Neural cell (in vitro differentiated cells): Measurements from ENCODE around the gene UGCG. TPM values are rescaled to one million over a fixed set of nuclear protein-coding genes. Genes with fewer than 3 reads are reported as not detected.

Source experiments
- H2AFZ ChIP-seq: fragments of 200-600, 300-800 bp; sonication (generic), shearing (Covaris generic); 2 replicates; pipeline ENCODE4 v1.6.0; 2014; ENCODE audit warnings: low read depth, mild to moderate bottlenecking, antibody characterized with exemption, low read length, moderate library complexity
- H3F3A ChIP-seq: fragments of 200-600 bp; shearing (Covaris generic); 2 replicates; pipeline ENCODE4 v1.6.1; 2016; ENCODE audit warnings: mild to moderate bottlenecking, moderate library complexity, mixed read lengths, antibody characterized with exemption, low read length; ENCODE audit not compliant: insufficient read depth, poor library complexity, severe bottlenecking
- H3K27ac ChIP-seq: fragments of 200-600, 300-800 bp; sonication (generic), shearing (Covaris generic); 2 replicates; pipeline ENCODE4 v1.5.1; 2014; ENCODE audit warnings: mild to moderate bottlenecking, low read length, moderate library complexity
- H3K27me3 ChIP-seq: fragments of 300-800, 200-600 bp; sonication (generic), shearing (Covaris generic); 2 replicates; pipeline ENCODE4 v1.6.0; 2014; ENCODE audit warnings: mild to moderate bottlenecking, low read depth, low read length, moderate library complexity; ENCODE audit not compliant: insufficient read depth
- H3K36me3 ChIP-seq: fragments of 300-800, 200-600 bp; sonication (generic), shearing (Covaris generic); 2 replicates; pipeline ENCODE4 v1.5.1; 2014; ENCODE audit warnings: mild to moderate bottlenecking, antibody characterized with exemption, low read length, moderate library complexity; ENCODE audit not compliant: insufficient read depth
- H3K4me2 ChIP-seq: fragments of 300-800, 200-600 bp; sonication (generic), shearing (Covaris generic); 2 replicates; pipeline ENCODE4 v1.6.0; 2014; ENCODE audit warnings: mild to moderate bottlenecking, low read length
- H3K4me3 ChIP-seq: fragments of 300-800, 200-600 bp; sonication (generic), shearing (Covaris generic); 2 replicates; pipeline ENCODE4 v1.5.1; 2014; ENCODE audit warnings: mild to moderate bottlenecking, low read length, moderate library complexity
- H3K79me2 ChIP-seq: fragments of 200-600 bp; shearing (Covaris generic); replicated peaks from 2 replicates; pipeline ENCODE4 v1.6.0; 2014; ENCODE audit warnings: mild to moderate bottlenecking, low read length, moderate library complexity; ENCODE audit not compliant: insufficient read depth
- H3K9ac ChIP-seq: fragments of 300-800, 200-600 bp; sonication (generic), shearing (Covaris generic); 2 replicates; pipeline ENCODE4 v1.6.1; 2016; ENCODE audit warnings: mild to moderate bottlenecking, low read length, mixed read lengths
- H3K9me2 ChIP-seq: fragments of 200-600 bp; shearing (Covaris generic); 2 replicates; pipeline ENCODE4 v1.6.1; 2016; ENCODE audit warnings: mild to moderate bottlenecking, low read length, mixed read lengths; ENCODE audit not compliant: insufficient read depth
- H3K9me3 ChIP-seq: fragments of 200-600, 300-800 bp; sonication (generic), shearing (Covaris generic); 2 replicates; pipeline ENCODE4 v1.6.1; 2016; ENCODE audit warnings: mild to moderate bottlenecking, mixed run types, low read length, moderate library complexity, mixed read lengths
- H4K20me1 ChIP-seq: fragments of 200-600 bp; shearing (Covaris generic); 2 replicates; pipeline ENCODE4 v1.6.1; 2016; ENCODE audit warnings: mild to moderate bottlenecking, mixed run types; ENCODE audit not compliant: insufficient read depth
- EP300 ChIP-seq: fragments of 450-650 bp; conservative IDR thresholded peaks from 2 replicates; pipeline ENCODE4 v1.6.1; 2014; ENCODE audit warnings: antibody characterized with exemption, mild to moderate bottlenecking, moderate library complexity; ENCODE audit not compliant: poor library complexity, severe bottlenecking
- EZH2 ChIP-seq: fragments of 200-600, 300-800 bp; shearing (Covaris generic), sonication (generic); IDR thresholded peaks from 2 replicates; pipeline ENCODE4 v1.6.1; 2014; ENCODE audit warnings: antibody characterized with exemption, low read length, borderline replicate concordance, mild to moderate bottlenecking; ENCODE audit not compliant: insufficient read depth, poor library complexity, severe bottlenecking
- MXI1 ChIP-seq: fragments of 450-650 bp; conservative IDR thresholded peaks from 2 replicates; pipeline ENCODE4 v1.6.1; 2014; ENCODE audit warnings: antibody characterized with exemption, mild to moderate bottlenecking; ENCODE audit not compliant: poor library complexity, severe bottlenecking
- POLR2AphosphoS5 ChIP-seq: IDR thresholded peaks from 2 replicates; pipeline ENCODE4 v1.6.1; 2012
- RAD21 ChIP-seq: fragments of 450-650 bp; conservative IDR thresholded peaks from 2 replicates; pipeline ENCODE4 v1.6.1; 2014; ENCODE audit warnings: antibody characterized with exemption, mild to moderate bottlenecking, moderate library complexity
- SMC3 ChIP-seq: fragments of 450-650 bp; conservative IDR thresholded peaks from 2 replicates; pipeline ENCODE4 v1.6.1; 2014; ENCODE audit warnings: antibody characterized with exemption, mild to moderate bottlenecking, moderate library complexity; ENCODE audit not compliant: poor library complexity
- TAF1 ChIP-seq: IDR thresholded peaks from 2 replicates; pipeline ENCODE4 v1.6.1; 2012; ENCODE audit warnings: low read depth
- polyA plus RNA-seq: library from polyadenylated mRNA; depleted of rRNA; stranded (reverse); fragments of >200 nt; gene quantifications from 2 replicates; pipeline ENCODE4 v1.2.3, GENCODE V29; 2014
- TF ChIP-seq, protein P1 (sequence below): IDR thresholded peaks from 2 replicates; pipeline ENCODE4 v1.6.1; 2012; ENCODE audit warnings: borderline replicate concordance
- TF ChIP-seq, protein P2 (sequence below): fragments of 450-650 bp; IDR thresholded peaks from 2 replicates; pipeline ENCODE4 v1.5.1; 2014; ENCODE audit warnings: antibody characterized with exemption, mild to moderate bottlenecking, moderate library complexity; ENCODE audit not compliant: poor library complexity, severe bottlenecking

The UGCG gene
- polyA plus RNA-seq, 1 donor from 2014 or later, result 93.6 TPM

DNA sequence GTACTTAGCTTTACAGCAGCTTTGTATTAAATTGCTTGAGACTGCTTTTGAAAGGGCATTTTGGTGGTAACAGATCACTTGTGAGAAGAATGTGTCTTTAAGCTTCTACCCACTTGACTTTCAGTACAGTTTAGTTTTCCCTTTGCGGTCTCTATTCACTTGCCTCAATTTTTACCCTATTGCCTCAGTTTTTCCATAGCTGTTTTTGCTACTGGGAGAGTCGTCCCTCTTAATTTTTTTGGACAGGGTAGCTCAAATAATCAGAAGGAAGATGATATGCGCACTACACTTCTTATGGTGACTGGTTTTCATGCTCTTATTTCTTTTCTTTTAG lies 18.8 kb downstream of the UGCG start:
- Histone ChIP-seq H3K9me2 (no peaks in the 10 kb centered on the region), H4K20me1 (no peaks in the 10 kb centered on the region)

DNA sequence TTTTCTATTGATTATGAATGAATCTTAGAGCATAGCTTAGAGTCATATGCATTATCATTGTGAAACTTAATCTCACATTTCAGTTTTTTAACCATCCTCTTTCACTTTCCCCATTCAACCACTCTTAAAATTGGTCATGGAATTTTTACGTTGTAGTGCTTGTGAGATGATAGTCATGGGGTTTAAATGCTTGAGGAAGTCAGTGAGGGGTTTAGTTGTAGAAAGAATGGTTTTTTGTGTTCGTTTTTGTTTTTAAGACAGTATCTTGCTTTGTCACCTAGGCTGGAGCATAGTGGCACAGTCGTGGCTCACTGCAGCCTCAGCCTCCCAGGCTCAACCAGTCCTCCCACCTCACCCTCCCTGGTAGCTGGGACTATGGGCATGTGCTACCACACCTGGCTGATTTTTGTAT lies 19.6 kb downstream of the UGCG start:
- Histone ChIP-seq H3K27me3 (no peaks in the 10 kb centered on the region), H4K20me1 (no peaks in the 10 kb centered on the region), H2AFZ (no peak overlapping the region), H3K4me3 (no peak overlapping the region), H3K27ac (no peak overlapping the region), H3K9ac (no peak overlapping the region), H3F3A (no peaks in the 10 kb centered on the region), H3K4me2 (no peak overlapping the region), H3K9me2 (no peaks in the 10 kb centered on the region), H3K9me3 (peaks cover 3% of the 10 kb centered on the region), H3K36me3 (no peaks in the 10 kb centered on the region), H3K79me2 (peaks cover 20% of the 10 kb centered on the region)
- TF ChIP-seq EP300, result no peak
- no peak for TF ChIP-seq EZH2
- TF ChIP-seq RAD21, result no peak
- no peak for TF ChIP-seq MXI1
- TF ChIP-seq TAF1, result no peak
- TF ChIP-seq POLR2AphosphoS5, result no peak
- TF ChIP-seq SMC3, result no peak
- TF ChIP-seq, protein P1, sequence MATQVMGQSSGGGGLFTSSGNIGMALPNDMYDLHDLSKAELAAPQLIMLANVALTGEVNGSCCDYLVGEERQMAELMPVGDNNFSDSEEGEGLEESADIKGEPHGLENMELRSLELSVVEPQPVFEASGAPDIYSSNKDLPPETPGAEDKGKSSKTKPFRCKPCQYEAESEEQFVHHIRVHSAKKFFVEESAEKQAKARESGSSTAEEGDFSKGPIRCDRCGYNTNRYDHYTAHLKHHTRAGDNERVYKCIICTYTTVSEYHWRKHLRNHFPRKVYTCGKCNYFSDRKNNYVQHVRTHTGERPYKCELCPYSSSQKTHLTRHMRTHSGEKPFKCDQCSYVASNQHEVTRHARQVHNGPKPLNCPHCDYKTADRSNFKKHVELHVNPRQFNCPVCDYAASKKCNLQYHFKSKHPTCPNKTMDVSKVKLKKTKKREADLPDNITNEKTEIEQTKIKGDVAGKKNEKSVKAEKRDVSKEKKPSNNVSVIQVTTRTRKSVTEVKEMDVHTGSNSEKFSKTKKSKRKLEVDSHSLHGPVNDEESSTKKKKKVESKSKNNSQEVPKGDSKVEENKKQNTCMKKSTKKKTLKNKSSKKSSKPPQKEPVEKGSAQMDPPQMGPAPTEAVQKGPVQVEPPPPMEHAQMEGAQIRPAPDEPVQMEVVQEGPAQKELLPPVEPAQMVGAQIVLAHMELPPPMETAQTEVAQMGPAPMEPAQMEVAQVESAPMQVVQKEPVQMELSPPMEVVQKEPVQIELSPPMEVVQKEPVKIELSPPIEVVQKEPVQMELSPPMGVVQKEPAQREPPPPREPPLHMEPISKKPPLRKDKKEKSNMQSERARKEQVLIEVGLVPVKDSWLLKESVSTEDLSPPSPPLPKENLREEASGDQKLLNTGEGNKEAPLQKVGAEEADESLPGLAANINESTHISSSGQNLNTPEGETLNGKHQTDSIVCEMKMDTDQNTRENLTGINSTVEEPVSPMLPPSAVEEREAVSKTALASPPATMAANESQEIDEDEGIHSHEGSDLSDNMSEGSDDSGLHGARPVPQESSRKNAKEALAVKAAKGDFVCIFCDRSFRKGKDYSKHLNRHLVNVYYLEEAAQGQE, result no peak
- TF ChIP-seq, protein P2, sequence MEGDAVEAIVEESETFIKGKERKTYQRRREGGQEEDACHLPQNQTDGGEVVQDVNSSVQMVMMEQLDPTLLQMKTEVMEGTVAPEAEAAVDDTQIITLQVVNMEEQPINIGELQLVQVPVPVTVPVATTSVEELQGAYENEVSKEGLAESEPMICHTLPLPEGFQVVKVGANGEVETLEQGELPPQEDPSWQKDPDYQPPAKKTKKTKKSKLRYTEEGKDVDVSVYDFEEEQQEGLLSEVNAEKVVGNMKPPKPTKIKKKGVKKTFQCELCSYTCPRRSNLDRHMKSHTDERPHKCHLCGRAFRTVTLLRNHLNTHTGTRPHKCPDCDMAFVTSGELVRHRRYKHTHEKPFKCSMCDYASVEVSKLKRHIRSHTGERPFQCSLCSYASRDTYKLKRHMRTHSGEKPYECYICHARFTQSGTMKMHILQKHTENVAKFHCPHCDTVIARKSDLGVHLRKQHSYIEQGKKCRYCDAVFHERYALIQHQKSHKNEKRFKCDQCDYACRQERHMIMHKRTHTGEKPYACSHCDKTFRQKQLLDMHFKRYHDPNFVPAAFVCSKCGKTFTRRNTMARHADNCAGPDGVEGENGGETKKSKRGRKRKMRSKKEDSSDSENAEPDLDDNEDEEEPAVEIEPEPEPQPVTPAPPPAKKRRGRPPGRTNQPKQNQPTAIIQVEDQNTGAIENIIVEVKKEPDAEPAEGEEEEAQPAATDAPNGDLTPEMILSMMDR, result no peak

More for the DNA sequence above, 18.8 kb downstream of the UGCG start:
- TF ChIP-seq POLR2AphosphoS5, result no peak
- TF ChIP-seq, protein P2, result no peak
- no peak for TF ChIP-seq SMC3
- TF ChIP-seq, protein P1, result no peak
- TF ChIP-seq EP300, result no peak
- no peak for TF ChIP-seq TAF1
- TF ChIP-seq EZH2, result no peak
- no peak for TF ChIP-seq RAD21
- TF ChIP-seq MXI1, result no peak
- no peak overlapping the region for H3K27ac ChIP-seq
- peaks cover 3% of the 10 kb centered on the region for H3K9me3 ChIP-seq
- no peak overlapping the region for H3K4me2 ChIP-seq
- no peak overlapping the region for H2AFZ ChIP-seq
- peaks cover 25% of the 10 kb centered on the region for H3K79me2 ChIP-seq
- H3K4me3 ChIP-seq, result no peak overlapping the region
- no peaks in the 10 kb centered on the region for H3K27me3 ChIP-seq
- no peak overlapping the region for H3K9ac ChIP-seq
- H3K36me3 ChIP-seq, result no peaks in the 10 kb centered on the region
- no peaks in the 10 kb centered on the region for H3F3A ChIP-seq
